GM12878 (cell line): ENCODE data around the gene DBET.
"Not testable (repeated sequence)": the region's sequence is repeated elsewhere in the genome, so short reads cannot be mapped to it uniquely, and the experiment has no call there.

Experiments used
- CTCF ChIP-seq, 3 experiments: IDR thresholded peaks in 2 of 3; conservative IDR thresholded peaks in 1 of 3; 2 replicates each; pipeline ENCODE4 v1.5.1; 2011; ENCODE audit warnings: low read depth in 3 of 3, low read length in 3 of 3, mild to moderate bottlenecking in 3 of 3, control low read depth in 2 of 3, moderate library complexity in 2 of 3, inconsistent platforms in 1 of 3, mixed read lengths in 1 of 3; ENCODE audit not compliant: control insufficient read depth in 2 of 3, insufficient read depth in 1 of 3; ENCODE audit errors: extremely low read depth in 1 of 3
- JUND ChIP-seq: IDR thresholded peaks from 2 replicates; pipeline ENCODE4 v1.6.1; 2012; ENCODE audit warnings: low read depth, mild to moderate bottlenecking, low read length, improper control_type of control experiment, moderate library complexity
- POLR2A ChIP-seq: IDR thresholded peaks from 2 replicates; pipeline ENCODE4 v1.6.1; 2011; ENCODE audit warnings: low read depth, mild to moderate bottlenecking, low read length
- REST ChIP-seq: IDR thresholded peaks from 2 replicates; pipeline ENCODE4 v1.6.1; 2012; ENCODE audit warnings: mild to moderate bottlenecking, low read depth, low read length
- SMAD5 ChIP-seq: IDR thresholded peaks from 2 replicates; pipeline ENCODE4 v1.6.1; 2016; ENCODE audit warnings: antibody characterized with exemption, low read depth
- YY1 ChIP-seq: IDR thresholded peaks from 2 replicates; pipeline ENCODE4 v1.6.1; 2011; ENCODE audit warnings: low read depth, mild to moderate bottlenecking, low read length

- not testable (repeated sequence) for TF ChIP-seq SMAD5; CTCF (IDR thresholded peaks at IDR 0.05 in 2 of 3, conservative IDR thresholded peaks at IDR 0.05 in 1 of 3; ENCODE audit: control insufficient read depth in 2 of 3, extremely low read depth in 1 of 3, insufficient read depth in 1 of 3, low read depth in 3 of 3, low read length in 3 of 3); POLR2A; YY1; JUND; REST
These were observed 35.3 kb downstream of the DBET start for GRCh38 chr4:190099605-190100004.
